ENCODE measurements around the gene RUNX2. TPM values are rescaled to one million over a fixed set of nuclear protein-coding genes. Genes with fewer than 3 reads are reported as not detected.

RUNX2 gene
- total and polyA plus RNA-seq, 9 of the 15 experiments (the other 6 are each of a cell fraction or from before 2014, with no cell fraction given) = 0.29 to 1.00 (median 0.43) TPM

DNA sequence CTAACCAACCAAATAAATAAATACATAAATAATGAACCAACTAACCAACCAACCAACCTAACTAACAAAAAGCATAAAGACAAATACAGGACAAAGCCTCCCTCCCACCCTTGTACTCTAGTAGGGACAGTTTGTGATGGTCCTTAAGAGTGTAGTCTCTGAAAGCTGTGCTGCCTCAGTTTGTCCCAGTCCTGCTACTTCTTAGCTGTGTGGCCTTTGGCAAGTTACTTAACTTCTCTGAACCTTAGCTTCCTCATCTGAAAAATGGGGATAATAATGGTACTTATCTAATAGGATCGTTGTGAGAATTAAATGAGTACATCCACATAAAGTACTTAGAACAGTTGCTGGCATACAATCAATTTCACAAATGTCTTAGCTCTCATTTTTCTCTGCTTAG is 282.2 kb downstream of the RUNX2 start:
- no peak overlapping the region for H3K4me3 ChIP-seq
- FAIRE-seq (no peak), DNase-seq (ENCODE audit: extremely low read depth in 1 of 4, low spot score in 3 of 4) (no peak), ATAC-seq (no peak)
- H3K79me2 ChIP-seq (ENCODE audit: control insufficient read depth, insufficient read depth, low read length) = no peaks in the 10 kb centered on the region
- H3K9ac ChIP-seq (ENCODE audit: insufficient read depth in 1 of 2, low read depth in 2 of 2, low read length in 2 of 2) = no peak overlapping the region
- intact Hi-C loops (cut with micrococcal nuclease) = no loop called here
- no peaks in the 10 kb centered on the region for H3K4me1 ChIP-seq (replicated peaks in 1 of 2; ENCODE audit: control insufficient read depth in 2 of 2, insufficient read depth in 2 of 2, low read length in 2 of 2)
- H3K27ac ChIP-seq (ENCODE audit: extremely low read depth, low read depth, low read length) = no peak overlapping the region
- TF ChIP-seq RBM39 (optimal IDR thresholded peaks at IDR 0.05; ENCODE audit: low read depth, low read length) (no peak), RBM25 (IDR thresholded peaks at IDR 0.05; ENCODE audit: low read depth, low read length, severe bottlenecking) (peak; percentile 90), ZFP36 (IDR thresholded peaks at IDR 0.05; ENCODE audit: low read depth, low read length, partially characterized antibody) (peak; percentile 23), TAF9B (IDR thresholded peaks at IDR 0.05; ENCODE audit: partially characterized antibody) (no peak), MCM2 (IDR thresholded peaks at IDR 0.05; ENCODE audit: low read depth) (no peak), BCOR (IDR thresholded peaks at IDR 0.05) (peak; percentile 46; the same call in 1 of the 2 replicates)
- ChIA-PET CTCF (ENCODE audit: low intra/inter-chr PET ratio) (no interaction called here), POLR2A (interaction anchor here (0.6 to 1.6 kb wide), 4 partner anchors 10 to 31 kb away, joined by 3 to 4 read pairs (median 3); no protein-coding TSS in a partner anchor)
- no peaks in the 10 kb centered on the region for H4K20me1 ChIP-seq (replicated peaks; ENCODE audit: control insufficient read depth, insufficient read depth, low read length)
- H3K9me1 ChIP-seq (ENCODE audit: control insufficient read depth, insufficient read depth, low read length) = no peaks in the 10 kb centered on the region
- H3K36me3 ChIP-seq (ENCODE audit: control insufficient read depth, insufficient read depth, low read length) = no peaks in the 10 kb centered on the region
- no TSS peak for BruUV-seq (replicated peaks)
- H3K27me3 ChIP-seq (ENCODE audit: control insufficient read depth in 2 of 2, insufficient read depth in 2 of 2, low read length in 2 of 2) = peaks cover 9 to 28% of the 10 kb centered on the region in 2 experiments; a peak in 3 of 5 replicates
- in situ Hi-C loops (cut with MboI) = no loop called here
- H3K4me2 ChIP-seq (ENCODE audit: insufficient read depth, low read length) = no peak overlapping the region
- H2AFZ ChIP-seq (ENCODE audit: low read depth, low read length) = no peak overlapping the region
- 0% methylated on average over 1 of the region's 1 CpG for WGBS (ENCODE audit: insufficient coverage, low coverage, missing lambda C conversion rate)
- no peaks in the 10 kb centered on the region for H3K9me3 ChIP-seq (replicated peaks; ENCODE audit: control insufficient read depth, insufficient read depth, low read depth, low read length)

DNA sequence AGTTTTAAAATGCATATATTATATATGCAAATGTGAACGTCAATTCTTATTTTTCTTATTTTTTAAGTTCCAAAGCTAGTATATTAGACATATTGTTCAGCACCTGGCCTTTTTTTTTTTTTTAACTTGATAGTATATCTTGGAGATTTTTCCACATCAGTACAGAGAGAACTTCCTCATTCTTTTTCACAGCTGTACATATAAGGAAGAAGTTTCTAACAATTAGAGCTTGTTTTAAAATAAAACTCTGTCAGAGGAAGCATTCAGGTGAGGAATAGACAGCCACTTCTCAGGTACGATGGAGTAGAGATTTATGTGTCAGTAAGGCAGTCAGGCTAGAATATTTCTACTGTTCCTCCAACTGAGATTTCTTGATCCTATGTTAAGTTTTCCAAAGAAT is 282.7 kb downstream of the RUNX2 start:
- CTCF ChIA-PET (ENCODE audit: low intra/inter-chr PET ratio) = no interaction called here
- no peak overlapping the region for H3K4me2 ChIP-seq (ENCODE audit: insufficient read depth, low read length)
- WGBS (ENCODE audit: insufficient coverage, low coverage, missing lambda C conversion rate) = 2% methylated on average over 2 of the region's 2 CpGs
- TF ChIP-seq IRF9 (tag; IDR thresholded peaks at IDR 0.05) (no peak), MAFK (IDR thresholded peaks at IDR 0.05; ENCODE audit: low read length) (no peak), ZNF217 (CRISPR knock-in tag; IDR thresholded peaks at IDR 0.05) (no peak), SLC30A9 (CRISPR knock-in tag; IDR thresholded peaks at IDR 0.05) (no peak), ZNF699 (CRISPR knock-in tag; IDR thresholded peaks at IDR 0.05; ENCODE audit: insufficient replicate concordance) (no peak), BDP1 (IDR thresholded peaks at IDR 0.05; ENCODE audit: insufficient read depth, insufficient read length) (no peak), ZNF830 (CRISPR knock-in tag; IDR thresholded peaks at IDR 0.05) (no peak), CBX3 (IDR thresholded peaks at IDR 0.05; ENCODE audit: borderline replicate concordance in 1 of 2, low read length in 2 of 2) (no peak)
- TF ChIP-seq, protein P1, sequence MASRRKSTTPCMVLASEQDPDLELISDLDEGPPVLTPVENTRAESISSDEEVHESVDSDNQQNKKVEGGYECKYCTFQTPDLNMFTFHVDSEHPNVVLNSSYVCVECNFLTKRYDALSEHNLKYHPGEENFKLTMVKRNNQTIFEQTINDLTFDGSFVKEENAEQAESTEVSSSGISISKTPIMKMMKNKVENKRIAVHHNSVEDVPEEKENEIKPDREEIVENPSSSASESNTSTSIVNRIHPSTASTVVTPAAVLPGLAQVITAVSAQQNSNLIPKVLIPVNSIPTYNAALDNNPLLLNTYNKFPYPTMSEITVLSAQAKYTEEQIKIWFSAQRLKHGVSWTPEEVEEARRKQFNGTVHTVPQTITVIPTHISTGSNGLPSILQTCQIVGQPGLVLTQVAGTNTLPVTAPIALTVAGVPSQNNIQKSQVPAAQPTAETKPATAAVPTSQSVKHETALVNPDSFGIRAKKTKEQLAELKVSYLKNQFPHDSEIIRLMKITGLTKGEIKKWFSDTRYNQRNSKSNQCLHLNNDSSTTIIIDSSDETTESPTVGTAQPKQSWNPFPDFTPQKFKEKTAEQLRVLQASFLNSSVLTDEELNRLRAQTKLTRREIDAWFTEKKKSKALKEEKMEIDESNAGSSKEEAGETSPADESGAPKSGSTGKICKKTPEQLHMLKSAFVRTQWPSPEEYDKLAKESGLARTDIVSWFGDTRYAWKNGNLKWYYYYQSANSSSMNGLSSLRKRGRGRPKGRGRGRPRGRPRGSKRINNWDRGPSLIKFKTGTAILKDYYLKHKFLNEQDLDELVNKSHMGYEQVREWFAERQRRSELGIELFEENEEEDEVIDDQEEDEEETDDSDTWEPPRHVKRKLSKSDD (conservative IDR thresholded peaks at IDR 0.05; ENCODE audit: low read length) = no peak

More for the DNA sequence above, 282.7 kb downstream of the RUNX2 start:
- Histone ChIP-seq H3K4me1 (replicated peaks in 1 of 2; ENCODE audit: control insufficient read depth in 2 of 2, insufficient read depth in 2 of 2, low read length in 2 of 2) (no peaks in the 10 kb centered on the region), H3K9me3 (replicated peaks; ENCODE audit: control insufficient read depth, insufficient read depth, low read depth, low read length) (no peaks in the 10 kb centered on the region), H3K27me3 (ENCODE audit: control insufficient read depth in 2 of 2, insufficient read depth in 2 of 2, low read length in 2 of 2) (peaks cover 7 to 29% of the 10 kb centered on the region in 2 experiments; a peak in 4 of 5 replicates), H3K27ac (ENCODE audit: extremely low read depth, low read depth, low read length) (no peak overlapping the region), H3K9ac (ENCODE audit: insufficient read depth in 1 of 2, low read depth in 2 of 2, low read length in 2 of 2) (no peak overlapping the region), H4K20me1 (replicated peaks; ENCODE audit: control insufficient read depth, insufficient read depth, low read length) (no peaks in the 10 kb centered on the region), H3K4me3 (no peak overlapping the region), H2AFZ (ENCODE audit: low read depth, low read length) (no peak overlapping the region), H3K36me3 (ENCODE audit: control insufficient read depth, insufficient read depth, low read length) (no peaks in the 10 kb centered on the region), H3K9me1 (ENCODE audit: control insufficient read depth, insufficient read depth, low read length) (no peaks in the 10 kb centered on the region), H3K79me2 (ENCODE audit: control insufficient read depth, insufficient read depth, low read length) (no peaks in the 10 kb centered on the region)
- POLR2A ChIA-PET = interaction anchor here (0.6 to 1.2 kb wide), 3 partner anchors 9 to 31 kb away, joined by 3 to 4 read pairs (median 3); no protein-coding TSS in a partner anchor
- BruUV-seq (replicated peaks) = no TSS peak
- in situ Hi-C loops (cut with MboI) (no loop called here), intact Hi-C loops (cut with micrococcal nuclease) (no loop called here)
- no peak for FAIRE-seq
- no peak for DNase-seq (ENCODE audit: extremely low read depth in 1 of 4, low spot score in 3 of 4)
- no peak for ATAC-seq

Data from K562 (cell line).